ENCODE data around the gene SLC25A19.

The SLC25A19 gene

DNA sequence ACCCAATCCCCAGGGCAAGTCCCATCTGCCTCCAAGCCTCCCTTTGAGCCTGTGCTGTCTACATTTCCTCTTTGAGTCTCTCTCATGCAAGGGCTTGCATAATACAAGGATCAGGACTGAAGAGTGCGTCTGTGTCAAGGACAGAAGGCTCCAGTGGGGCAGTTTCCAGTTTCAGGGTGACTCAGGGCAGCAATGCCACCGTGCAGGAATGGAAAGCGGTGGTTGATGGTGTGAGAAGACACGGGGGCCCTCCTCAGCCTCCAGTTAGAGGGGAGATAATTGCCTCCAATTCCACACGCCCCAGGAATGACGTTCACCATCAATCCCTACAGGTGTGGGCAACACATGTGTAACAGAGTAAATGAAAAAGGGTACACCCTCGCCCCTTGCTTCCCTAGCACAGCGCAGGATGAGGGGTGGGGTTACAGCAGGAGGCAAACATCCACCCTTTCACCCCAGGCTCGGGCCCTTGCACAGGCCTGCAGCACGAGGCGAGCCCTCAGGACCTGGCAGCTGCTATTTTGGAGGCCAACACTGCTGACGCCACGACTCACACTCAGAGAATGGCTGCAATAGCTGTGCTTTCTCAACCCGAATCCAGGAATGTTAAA is 24.8 kb upstream of the SLC25A19 start:
- ATAC-seq = peak; percentile 16
- TF ChIP-seq ZFP30 (CRISPR knock-in tag; IDR thresholded peaks at IDR 0.05) (no peak), ZNF565 (CRISPR knock-in tag; conservative IDR thresholded peaks at IDR 0.05; ENCODE audit: low read depth) (no peak), ZNF70 (CRISPR knock-in tag; IDR thresholded peaks at IDR 0.05) (no peak), ARNTL (CRISPR knock-in tag; IDR thresholded peaks at IDR 0.05; ENCODE audit: borderline replicate concordance, low read depth) (no peak), ISL1 (CRISPR knock-in tag; IDR thresholded peaks at IDR 0.05) (no peak), TCF4 (CRISPR knock-in tag; IDR thresholded peaks at IDR 0.05; ENCODE audit: borderline replicate concordance) (no peak), GLIS3 (CRISPR knock-in tag; IDR thresholded peaks at IDR 0.05) (no peak), TOX (CRISPR knock-in tag; IDR thresholded peaks at IDR 0.05; ENCODE audit: borderline replicate concordance) (no peak), ZFP3 (CRISPR knock-in tag; IDR thresholded peaks at IDR 0.05) (no peak), OSR1 (CRISPR knock-in tag; IDR thresholded peaks at IDR 0.05) (no peak), CSDC2 (CRISPR knock-in tag; IDR thresholded peaks at IDR 0.05) (no peak), PPARA (CRISPR knock-in tag; IDR thresholded peaks at IDR 0.05; ENCODE audit: borderline replicate concordance) (no peak), ZC3H10 (CRISPR knock-in tag; IDR thresholded peaks at IDR 0.05) (no peak)
- TF ChIP-seq, protein P1, sequence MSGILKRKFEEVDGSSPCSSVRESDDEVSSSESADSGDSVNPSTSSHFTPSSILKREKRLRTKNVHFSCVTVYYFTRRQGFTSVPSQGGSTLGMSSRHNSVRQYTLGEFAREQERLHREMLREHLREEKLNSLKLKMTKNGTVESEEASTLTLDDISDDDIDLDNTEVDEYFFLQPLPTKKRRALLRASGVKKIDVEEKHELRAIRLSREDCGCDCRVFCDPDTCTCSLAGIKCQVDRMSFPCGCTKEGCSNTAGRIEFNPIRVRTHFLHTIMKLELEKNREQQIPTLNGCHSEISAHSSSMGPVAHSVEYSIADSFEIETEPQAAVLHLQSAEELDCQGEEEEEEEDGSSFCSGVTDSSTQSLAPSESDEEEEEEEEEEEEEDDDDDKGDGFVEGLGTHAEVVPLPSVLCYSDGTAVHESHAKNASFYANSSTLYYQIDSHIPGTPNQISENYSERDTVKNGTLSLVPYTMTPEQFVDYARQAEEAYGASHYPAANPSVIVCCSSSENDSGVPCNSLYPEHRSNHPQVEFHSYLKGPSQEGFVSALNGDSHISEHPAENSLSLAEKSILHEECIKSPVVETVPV (CRISPR knock-in tag; IDR thresholded peaks at IDR 0.05) = no peak
- TF ChIP-seq, protein P2, sequence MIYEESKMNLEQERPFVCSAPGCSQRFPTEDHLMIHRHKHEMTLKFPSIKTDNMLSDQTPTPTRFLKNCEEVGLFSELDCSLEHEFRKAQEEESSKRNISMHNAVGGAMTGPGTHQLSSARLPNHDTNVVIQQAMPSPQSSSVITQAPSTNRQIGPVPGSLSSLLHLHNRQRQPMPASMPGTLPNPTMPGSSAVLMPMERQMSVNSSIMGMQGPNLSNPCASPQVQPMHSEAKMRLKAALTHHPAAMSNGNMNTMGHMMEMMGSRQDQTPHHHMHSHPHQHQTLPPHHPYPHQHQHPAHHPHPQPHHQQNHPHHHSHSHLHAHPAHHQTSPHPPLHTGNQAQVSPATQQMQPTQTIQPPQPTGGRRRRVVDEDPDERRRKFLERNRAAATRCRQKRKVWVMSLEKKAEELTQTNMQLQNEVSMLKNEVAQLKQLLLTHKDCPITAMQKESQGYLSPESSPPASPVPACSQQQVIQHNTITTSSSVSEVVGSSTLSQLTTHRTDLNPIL (CRISPR knock-in tag; IDR thresholded peaks at IDR 0.05; ENCODE audit: low read depth) = no peak
- TF ChIP-seq, protein P3, sequence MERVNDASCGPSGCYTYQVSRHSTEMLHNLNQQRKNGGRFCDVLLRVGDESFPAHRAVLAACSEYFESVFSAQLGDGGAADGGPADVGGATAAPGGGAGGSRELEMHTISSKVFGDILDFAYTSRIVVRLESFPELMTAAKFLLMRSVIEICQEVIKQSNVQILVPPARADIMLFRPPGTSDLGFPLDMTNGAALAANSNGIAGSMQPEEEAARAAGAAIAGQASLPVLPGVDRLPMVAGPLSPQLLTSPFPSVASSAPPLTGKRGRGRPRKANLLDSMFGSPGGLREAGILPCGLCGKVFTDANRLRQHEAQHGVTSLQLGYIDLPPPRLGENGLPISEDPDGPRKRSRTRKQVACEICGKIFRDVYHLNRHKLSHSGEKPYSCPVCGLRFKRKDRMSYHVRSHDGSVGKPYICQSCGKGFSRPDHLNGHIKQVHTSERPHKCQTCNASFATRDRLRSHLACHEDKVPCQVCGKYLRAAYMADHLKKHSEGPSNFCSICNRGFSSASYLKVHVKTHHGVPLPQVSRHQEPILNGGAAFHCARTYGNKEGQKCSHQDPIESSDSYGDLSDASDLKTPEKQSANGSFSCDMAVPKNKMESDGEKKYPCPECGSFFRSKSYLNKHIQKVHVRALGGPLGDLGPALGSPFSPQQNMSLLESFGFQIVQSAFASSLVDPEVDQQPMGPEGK (CRISPR knock-in tag; IDR thresholded peaks at IDR 0.05; ENCODE audit: borderline replicate concordance) = no peak
- TF ChIP-seq, protein P4, sequence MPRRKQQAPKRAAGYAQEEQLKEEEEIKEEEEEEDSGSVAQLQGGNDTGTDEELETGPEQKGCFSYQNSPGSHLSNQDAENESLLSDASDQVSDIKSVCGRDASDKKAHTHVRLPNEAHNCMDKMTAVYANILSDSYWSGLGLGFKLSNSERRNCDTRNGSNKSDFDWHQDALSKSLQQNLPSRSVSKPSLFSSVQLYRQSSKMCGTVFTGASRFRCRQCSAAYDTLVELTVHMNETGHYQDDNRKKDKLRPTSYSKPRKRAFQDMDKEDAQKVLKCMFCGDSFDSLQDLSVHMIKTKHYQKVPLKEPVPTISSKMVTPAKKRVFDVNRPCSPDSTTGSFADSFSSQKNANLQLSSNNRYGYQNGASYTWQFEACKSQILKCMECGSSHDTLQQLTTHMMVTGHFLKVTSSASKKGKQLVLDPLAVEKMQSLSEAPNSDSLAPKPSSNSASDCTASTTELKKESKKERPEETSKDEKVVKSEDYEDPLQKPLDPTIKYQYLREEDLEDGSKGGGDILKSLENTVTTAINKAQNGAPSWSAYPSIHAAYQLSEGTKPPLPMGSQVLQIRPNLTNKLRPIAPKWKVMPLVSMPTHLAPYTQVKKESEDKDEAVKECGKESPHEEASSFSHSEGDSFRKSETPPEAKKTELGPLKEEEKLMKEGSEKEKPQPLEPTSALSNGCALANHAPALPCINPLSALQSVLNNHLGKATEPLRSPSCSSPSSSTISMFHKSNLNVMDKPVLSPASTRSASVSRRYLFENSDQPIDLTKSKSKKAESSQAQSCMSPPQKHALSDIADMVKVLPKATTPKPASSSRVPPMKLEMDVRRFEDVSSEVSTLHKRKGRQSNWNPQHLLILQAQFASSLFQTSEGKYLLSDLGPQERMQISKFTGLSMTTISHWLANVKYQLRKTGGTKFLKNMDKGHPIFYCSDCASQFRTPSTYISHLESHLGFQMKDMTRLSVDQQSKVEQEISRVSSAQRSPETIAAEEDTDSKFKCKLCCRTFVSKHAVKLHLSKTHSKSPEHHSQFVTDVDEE (CRISPR knock-in tag; IDR thresholded peaks at IDR 0.05) = no peak

DNA sequence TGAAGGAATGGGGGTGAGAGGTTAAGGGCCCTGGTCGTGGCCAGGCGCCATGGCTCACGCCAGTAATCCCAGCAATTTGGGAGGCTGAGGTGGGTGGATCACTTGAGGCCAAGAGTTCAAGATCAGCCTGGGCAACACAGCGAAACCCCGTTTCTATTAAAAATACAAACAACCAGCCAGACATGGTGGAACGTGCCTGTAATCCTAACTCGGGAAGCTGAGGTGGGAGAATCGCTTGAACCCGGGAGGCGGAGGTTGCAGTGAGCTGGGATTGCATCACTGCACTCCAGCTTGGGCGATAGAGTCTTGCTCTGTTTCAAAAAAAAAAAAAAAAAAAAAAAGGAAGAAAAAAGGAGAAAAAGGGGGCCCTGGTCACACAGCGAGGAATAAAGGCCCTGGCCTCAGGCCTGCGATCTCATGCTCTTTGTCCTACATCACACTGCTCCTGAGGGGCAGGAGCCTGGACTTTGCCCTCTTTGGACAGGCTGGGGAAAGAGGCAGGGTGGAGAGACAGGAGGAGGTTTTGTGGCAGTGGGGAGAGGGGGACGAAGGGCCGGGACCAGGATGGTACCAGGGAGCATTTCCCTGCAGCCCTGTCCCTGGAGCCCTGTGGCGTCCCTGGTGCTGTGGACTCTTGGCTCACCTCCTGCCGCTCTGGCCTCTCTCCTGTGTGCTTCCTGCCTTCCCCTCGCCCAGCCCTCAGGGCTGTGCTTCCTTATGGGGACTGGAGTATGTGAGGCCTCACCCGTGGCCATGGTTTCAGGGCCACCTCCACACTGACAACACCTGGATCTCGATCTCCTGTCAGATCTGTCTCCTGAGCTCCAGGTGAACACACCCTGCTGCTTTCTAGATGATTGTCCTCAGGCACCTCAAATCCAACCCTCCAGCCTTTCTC is 19.7 kb upstream of the SLC25A19 start:
- TF ChIP-seq ZC3H10 (CRISPR knock-in tag; IDR thresholded peaks at IDR 0.05) (no peak), RARB (CRISPR knock-in tag; IDR thresholded peaks at IDR 0.05) (no peak), ZNF8 (CRISPR knock-in tag; IDR thresholded peaks at IDR 0.05) (no peak), CSDC2 (CRISPR knock-in tag; IDR thresholded peaks at IDR 0.05) (no peak), PPARA (CRISPR knock-in tag; IDR thresholded peaks at IDR 0.05; ENCODE audit: borderline replicate concordance) (no peak), ZFP30 (CRISPR knock-in tag; IDR thresholded peaks at IDR 0.05) (no peak), ISL1 (CRISPR knock-in tag; IDR thresholded peaks at IDR 0.05) (no peak)
- TF ChIP-seq, protein P5, sequence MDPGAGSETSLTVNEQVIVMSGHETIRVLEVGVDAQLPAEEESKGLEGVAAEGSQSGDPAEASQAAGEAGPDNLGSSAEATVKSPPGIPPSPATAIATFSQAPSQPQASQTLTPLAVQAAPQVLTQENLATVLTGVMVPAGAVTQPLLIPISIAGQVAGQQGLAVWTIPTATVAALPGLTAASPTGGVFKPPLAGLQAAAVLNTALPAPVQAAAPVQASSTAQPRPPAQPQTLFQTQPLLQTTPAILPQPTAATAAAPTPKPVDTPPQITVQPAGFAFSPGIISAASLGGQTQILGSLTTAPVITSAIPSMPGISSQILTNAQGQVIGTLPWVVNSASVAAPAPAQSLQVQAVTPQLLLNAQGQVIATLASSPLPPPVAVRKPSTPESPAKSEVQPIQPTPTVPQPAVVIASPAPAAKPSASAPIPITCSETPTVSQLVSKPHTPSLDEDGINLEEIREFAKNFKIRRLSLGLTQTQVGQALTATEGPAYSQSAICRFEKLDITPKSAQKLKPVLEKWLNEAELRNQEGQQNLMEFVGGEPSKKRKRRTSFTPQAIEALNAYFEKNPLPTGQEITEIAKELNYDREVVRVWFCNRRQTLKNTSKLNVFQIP (CRISPR knock-in tag; IDR thresholded peaks at IDR 0.05; ENCODE audit: borderline replicate concordance, low read depth) = no peak
- TF ChIP-seq, protein P1 (CRISPR knock-in tag; IDR thresholded peaks at IDR 0.05) = no peak
- ATAC-seq = no peak; the same call in 2 of the 3 replicates

Data from SK-N-SH treated with all-trans-retinoic acid at 6 μM for 48 hours (cell line).